ENCODE measurements around the gene FAM83C. TPM values are rescaled to one million over a fixed set of nuclear protein-coding genes. Genes with fewer than 3 reads are reported as not detected.

Gene FAM83C
- total and polyA plus RNA-seq, 2 donors: 0.18 to 0.21 TPM

- no peaks in the 10 kb centered on the region for H3K36me3 ChIP-seq (ENCODE audit: insufficient read depth)
- DNase-seq (ENCODE audit: extremely low spot score): no peak
- 90% methylated on average over 5 of the region's 5 CpGs for WGBS
- H3K4me3 ChIP-seq (ENCODE audit: low read depth, low read length): no peak overlapping the region
- no peaks in the 10 kb centered on the region for H3K4me1 ChIP-seq (ENCODE audit: insufficient read depth)
- H3K27ac ChIP-seq (ENCODE audit: low read depth): no peak overlapping the region
Observed at GRCh38 chr20:35311822-35312221, 19.6 kb upstream of the FAM83C start.

DNA sequence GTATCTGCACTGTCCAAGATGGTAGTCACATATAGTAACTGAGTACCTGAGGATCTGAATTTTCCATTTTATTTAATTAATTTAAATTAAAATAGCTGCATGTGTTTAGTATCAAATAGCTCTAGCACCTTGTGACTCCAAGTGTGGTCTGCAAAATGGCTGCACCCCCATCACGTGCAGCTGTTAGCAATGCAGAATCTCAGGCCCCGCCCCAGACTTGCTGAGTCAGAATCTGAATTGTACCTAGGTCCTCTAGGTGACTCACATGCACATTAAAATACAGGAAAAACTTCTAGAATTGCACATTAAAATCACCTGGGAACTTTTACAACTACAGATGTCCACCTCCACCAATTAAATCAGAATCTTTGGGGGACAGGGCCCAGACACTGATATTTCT, 19.2 kb upstream of the FAM83C start:
- DNase-seq (ENCODE audit: extremely low spot score): no peak
- H3K4me3 ChIP-seq (ENCODE audit: low read depth, low read length): no peak overlapping the region
- WGBS: 82% methylated on average over 2 of the region's 2 CpGs
- H3K27ac ChIP-seq (ENCODE audit: low read depth): no peak overlapping the region
- H3K36me3 ChIP-seq (ENCODE audit: insufficient read depth): no peaks in the 10 kb centered on the region
- no peaks in the 10 kb centered on the region for H3K4me1 ChIP-seq (ENCODE audit: insufficient read depth)

- H3K27ac ChIP-seq (ENCODE audit: low read depth): no peak overlapping the region
- no peaks in the 10 kb centered on the region for H3K4me1 ChIP-seq (ENCODE audit: insufficient read depth)
- DNase-seq (ENCODE audit: extremely low spot score): no peak
- no peaks in the 10 kb centered on the region for H3K36me3 ChIP-seq (ENCODE audit: insufficient read depth)
- WGBS: 60% methylated on average over 13 of the region's 13 CpGs
- no peak overlapping the region for H3K4me3 ChIP-seq (ENCODE audit: low read depth, low read length)
Observed at GRCh38 chr20:35307666-35308653, 15.7 kb upstream of the FAM83C start.

GRCh38 chr20:35306931-35307517, 14.8 kb upstream of the FAM83C start:
- 44% methylated on average over 4 of the region's 4 CpGs for WGBS
- DNase-seq (ENCODE audit: extremely low spot score): no peak
- no peaks in the 10 kb centered on the region for H3K4me1 ChIP-seq (ENCODE audit: insufficient read depth)
- no peak overlapping the region for H3K27ac ChIP-seq (ENCODE audit: low read depth)
- H3K4me3 ChIP-seq (ENCODE audit: low read depth, low read length): no peak overlapping the region
- H3K36me3 ChIP-seq (ENCODE audit: insufficient read depth): no peaks in the 10 kb centered on the region

DNA sequence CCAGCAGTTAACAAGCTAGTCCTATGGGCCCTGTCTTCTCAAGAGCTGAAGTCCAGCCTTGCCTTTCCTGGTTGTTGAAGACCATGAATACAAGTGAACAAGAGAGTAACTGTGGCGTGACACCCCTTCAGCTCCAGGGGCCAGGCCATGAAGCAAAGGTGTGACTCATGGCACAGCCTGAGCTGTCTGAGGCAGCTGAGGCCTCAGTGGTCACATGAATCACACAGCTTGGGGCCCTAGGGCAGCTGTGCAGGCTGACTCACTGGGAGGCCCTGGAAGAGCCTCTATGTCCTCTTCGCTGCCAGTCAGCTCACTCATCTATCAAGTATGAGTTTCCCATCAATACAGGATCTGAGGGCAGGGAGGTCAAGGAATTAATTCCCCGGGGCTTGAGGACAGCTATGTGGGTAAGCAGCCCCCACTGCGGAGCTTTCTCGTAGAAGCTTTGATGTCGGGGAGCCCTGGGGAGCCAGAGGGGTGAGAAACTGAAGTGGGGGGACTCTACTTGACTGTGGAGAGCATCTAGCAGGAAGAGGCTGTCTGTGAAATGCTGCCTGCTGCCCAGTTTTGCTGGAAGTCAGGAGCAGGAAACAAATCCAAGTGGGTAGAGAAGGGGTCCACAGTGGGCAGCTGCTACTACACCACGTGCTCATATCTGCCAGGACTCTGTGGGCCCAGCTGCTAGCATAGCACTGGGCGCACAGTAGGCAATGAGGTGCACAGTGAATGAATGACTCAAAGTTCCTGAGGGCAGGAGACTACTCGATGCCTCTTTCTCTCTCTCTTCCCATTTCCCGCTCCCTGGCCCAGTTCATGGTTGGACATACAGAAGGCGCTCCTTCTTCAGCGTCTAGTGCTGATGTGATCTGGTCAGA, 13.7 kb upstream of the FAM83C start:
- H3K4me3 ChIP-seq (ENCODE audit: low read depth, low read length): no peak overlapping the region
- H3K27ac ChIP-seq (ENCODE audit: low read depth): no peak overlapping the region
- DNase-seq (ENCODE audit: extremely low spot score): no peak
- H3K36me3 ChIP-seq (ENCODE audit: insufficient read depth): no peaks in the 10 kb centered on the region
- no peaks in the 10 kb centered on the region for H3K4me1 ChIP-seq (ENCODE audit: insufficient read depth)
- WGBS: 89% methylated on average over 12 of the region's 12 CpGs

DNA sequence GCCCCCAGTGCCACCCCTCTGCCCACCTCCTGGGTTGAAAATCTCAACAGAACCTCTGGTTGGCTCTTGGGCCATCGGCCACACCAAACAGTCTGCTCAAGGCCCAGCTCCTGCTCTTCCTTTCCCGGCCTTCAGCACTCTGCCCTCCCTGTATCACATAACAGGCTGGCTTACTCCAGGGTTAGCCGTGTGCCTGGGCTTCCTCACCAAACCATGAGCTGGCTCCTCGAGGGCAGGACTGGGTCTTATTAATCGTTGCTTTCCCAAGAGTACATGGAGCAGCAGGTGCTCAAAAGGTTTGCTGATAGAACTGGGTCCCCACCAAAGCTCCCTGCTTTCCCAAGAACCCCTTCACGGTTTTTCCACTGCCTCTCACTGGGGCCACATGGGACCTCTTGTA, 12.7 kb upstream of the FAM83C start:
- H3K36me3 ChIP-seq (ENCODE audit: insufficient read depth): no peaks in the 10 kb centered on the region
- no peaks in the 10 kb centered on the region for H3K4me1 ChIP-seq (ENCODE audit: insufficient read depth)
- no peak overlapping the region for H3K4me3 ChIP-seq (ENCODE audit: low read depth, low read length)
- H3K27ac ChIP-seq (ENCODE audit: low read depth): no peak overlapping the region
- WGBS: 87% methylated on average over 6 of the region's 6 CpGs
- DNase-seq (ENCODE audit: extremely low spot score): no peak

DNA sequence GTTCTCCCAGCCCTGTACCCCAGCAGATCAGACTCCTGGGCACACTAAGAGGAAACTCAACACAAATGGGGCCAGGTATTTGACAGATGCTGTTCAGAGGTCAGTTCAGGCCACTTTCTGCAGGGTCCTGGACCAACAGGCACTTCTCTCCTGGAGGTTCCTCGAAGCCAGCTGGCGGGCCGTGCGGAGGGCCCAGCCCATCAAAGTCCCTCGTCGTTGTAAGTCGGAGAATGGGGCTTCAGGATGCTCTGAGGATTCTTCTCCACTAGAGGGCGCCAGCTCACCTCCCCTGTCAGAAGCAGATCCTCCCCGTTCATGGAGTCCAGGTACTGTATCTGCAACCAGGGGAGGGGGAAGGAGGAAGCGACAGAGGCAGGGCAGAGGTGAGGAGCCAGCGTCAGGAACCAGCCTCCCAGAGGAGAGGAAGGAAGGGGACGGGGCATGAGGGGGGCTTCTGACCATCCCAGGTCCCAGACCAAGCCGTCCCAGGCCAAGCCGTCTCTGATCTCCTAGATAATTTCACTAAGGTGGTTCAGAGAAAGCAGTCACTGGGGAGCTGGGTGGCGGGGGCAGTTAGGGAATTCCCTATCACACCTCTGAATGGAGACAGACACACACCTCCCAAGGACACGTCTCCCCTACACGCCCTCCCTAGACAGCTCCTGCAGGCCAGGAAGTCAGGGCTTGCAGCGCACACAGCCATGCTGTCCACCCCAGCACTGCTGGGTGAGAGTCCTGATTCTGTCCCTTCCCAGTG, 11.7 kb upstream of the FAM83C start:
- Histone ChIP-seq H3K36me3 (ENCODE audit: insufficient read depth) (no peaks in the 10 kb centered on the region), H3K4me3 (ENCODE audit: low read depth, low read length) (no peak overlapping the region), H3K4me1 (ENCODE audit: insufficient read depth) (no peaks in the 10 kb centered on the region), H3K27ac (ENCODE audit: low read depth) (no peak overlapping the region)
- DNase-seq (ENCODE audit: extremely low spot score): no peak
- WGBS: 30% methylated on average over 18 of the region's 18 CpGs

DNA sequence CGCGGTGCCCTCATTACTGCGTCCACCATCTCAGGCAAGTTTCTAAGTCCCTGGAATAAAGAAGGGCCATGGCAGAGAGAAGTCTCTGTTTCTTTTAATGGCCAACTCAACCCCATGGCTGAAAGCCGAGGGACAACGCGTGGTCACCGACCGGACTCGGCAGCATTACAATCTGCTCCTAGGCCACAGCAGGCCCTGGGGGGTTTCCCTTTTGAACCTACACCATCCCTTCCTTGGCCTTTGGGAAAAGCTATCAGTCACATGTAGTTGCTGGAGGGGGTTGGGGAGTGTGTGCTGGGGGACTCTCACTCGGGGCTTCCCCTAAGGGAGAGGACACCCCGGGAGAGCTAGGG, 11.1 kb upstream of the FAM83C start:
- H3K27ac ChIP-seq (ENCODE audit: low read depth): no peak overlapping the region
- no peak for DNase-seq (ENCODE audit: extremely low spot score)
- H3K4me1 ChIP-seq (ENCODE audit: insufficient read depth): no peaks in the 10 kb centered on the region
- 85% methylated on average over 11 of the region's 11 CpGs for WGBS
- no peak overlapping the region for H3K4me3 ChIP-seq (ENCODE audit: low read depth, low read length)
- no peaks in the 10 kb centered on the region for H3K36me3 ChIP-seq (ENCODE audit: insufficient read depth)

DNA sequence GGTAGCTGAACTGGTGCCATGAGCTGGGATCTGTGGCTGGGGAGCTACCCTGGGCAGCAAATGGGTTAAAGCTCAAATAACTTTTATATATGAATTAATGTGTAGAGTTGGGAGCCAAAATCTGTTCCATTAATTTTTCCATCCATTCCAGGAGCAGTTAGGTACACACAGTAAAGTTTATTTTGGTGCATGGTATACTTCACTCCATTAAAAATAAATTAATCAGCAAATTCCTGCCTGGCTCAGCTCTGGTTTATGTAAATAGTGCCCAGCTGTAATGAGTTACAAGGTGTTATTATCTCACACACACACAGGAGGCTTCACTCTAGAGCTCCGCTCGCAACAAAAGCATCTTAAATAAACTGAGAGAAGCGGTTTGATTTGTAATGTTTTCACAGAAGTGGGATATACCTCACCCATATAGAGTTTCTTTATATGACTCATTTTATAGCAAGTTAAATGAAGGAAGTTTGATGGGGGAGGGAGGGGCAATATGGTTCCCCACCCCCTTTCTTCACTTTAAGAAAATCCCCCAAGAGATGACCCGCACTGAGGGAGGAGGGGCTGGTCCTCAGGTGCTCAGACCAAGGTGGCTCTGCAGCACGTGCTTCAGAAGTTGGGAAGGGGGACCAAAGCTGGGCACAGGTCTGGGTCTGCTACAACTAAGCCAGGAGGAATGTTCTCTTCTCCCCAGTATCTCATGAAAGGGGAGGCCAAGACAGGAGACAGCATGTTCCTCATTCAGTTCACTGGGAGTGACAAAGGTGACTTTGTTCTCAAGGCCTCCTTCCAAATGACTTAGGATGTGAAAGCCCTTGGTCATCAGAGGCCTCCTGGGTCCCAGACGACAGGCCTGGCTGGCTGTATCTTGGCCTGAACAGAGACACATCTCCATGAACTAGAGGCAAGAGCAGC, 10.5 kb upstream of the FAM83C start:
- Histone ChIP-seq H3K4me3 (ENCODE audit: low read depth, low read length) (no peak overlapping the region), H3K4me1 (ENCODE audit: insufficient read depth) (no peaks in the 10 kb centered on the region), H3K36me3 (ENCODE audit: insufficient read depth) (no peaks in the 10 kb centered on the region), H3K27ac (ENCODE audit: low read depth) (no peak overlapping the region)
- WGBS: 80% methylated on average over 6 of the region's 6 CpGs
- no peak for DNase-seq (ENCODE audit: extremely low spot score)

GRCh38 chr20:35301426-35301825, 9.2 kb upstream of the FAM83C start:
- no peak overlapping the region for H3K27ac ChIP-seq (ENCODE audit: low read depth)
- no peak overlapping the region for H3K4me3 ChIP-seq (ENCODE audit: low read depth, low read length)
- DNase-seq (ENCODE audit: extremely low spot score): no peak
- no peaks in the 10 kb centered on the region for H3K36me3 ChIP-seq (ENCODE audit: insufficient read depth)
- no peaks in the 10 kb centered on the region for H3K4me1 ChIP-seq (ENCODE audit: insufficient read depth)
- WGBS: 85% methylated on average over 2 of the region's 2 CpGs

GRCh38 chr20:35300469-35301262, 8.4 kb upstream of the FAM83C start:
- Histone ChIP-seq H3K27ac (ENCODE audit: low read depth) (no peak overlapping the region), H3K4me1 (ENCODE audit: insufficient read depth) (no peaks in the 10 kb centered on the region), H3K36me3 (ENCODE audit: insufficient read depth) (no peaks in the 10 kb centered on the region), H3K4me3 (ENCODE audit: low read depth, low read length) (no peak overlapping the region)
- WGBS: 85% methylated on average over 4 of the region's 4 CpGs
- no peak for DNase-seq (ENCODE audit: extremely low spot score)

DNA sequence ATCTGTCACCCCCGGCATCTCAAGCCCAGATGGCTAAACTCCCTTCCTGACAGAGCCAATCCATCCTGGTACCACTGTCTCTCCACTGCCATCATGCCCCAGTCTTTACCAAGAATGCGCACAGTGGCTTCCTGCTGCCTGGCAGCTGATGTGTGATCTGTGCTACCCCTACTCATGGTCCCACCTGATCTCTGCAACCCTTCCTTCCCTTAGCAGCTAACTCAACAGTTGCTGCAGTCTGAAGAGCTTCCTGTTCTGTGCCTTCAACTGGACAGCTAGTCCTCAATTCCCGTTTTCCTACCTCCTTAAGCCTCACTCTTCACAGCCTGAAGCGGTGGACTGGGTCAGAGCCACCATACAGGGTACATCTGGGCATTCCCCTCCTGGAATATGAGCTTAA, 7.6 kb upstream of the FAM83C start:
- Histone ChIP-seq H3K27ac (ENCODE audit: low read depth) (no peak overlapping the region), H3K4me3 (ENCODE audit: low read depth, low read length) (no peak overlapping the region), H3K36me3 (ENCODE audit: insufficient read depth) (no peaks in the 10 kb centered on the region), H3K4me1 (ENCODE audit: insufficient read depth) (no peaks in the 10 kb centered on the region)
- 82% methylated on average over 4 of the region's 4 CpGs for WGBS
- no peak for DNase-seq (ENCODE audit: extremely low spot score)

Measured in urinary bladder (tissue), 4 donors.